Natural killer cell treated with Interleukin-12 subunit alpha and Interleukin-12 subunit beta and Interleukin-15 and Interleukin-18, amount 100 ng/mL, for 72 hours (primary cell): ENCODE data around the gene KRT5. TPM values are rescaled to one million over a fixed set of nuclear protein-coding genes. Genes with fewer than 3 reads are reported as not detected.

ENCODE experiments used
- ATAC-seq, 2 donors: fragments of 150-1000 bp; cut with Tn5 transposase in 1 of 2; sonication (Bioruptor Pico), chemical (Tn5 transposase) in 1 of 2; 2 replicates each; pipeline ENCODE4 v1.10.0; 2021
- DNase-seq: peaks from one replicate; pipeline ENCODE4 v3.0.0; 2022; ENCODE audit warnings: low spot score
- H3K27ac Mint-ChIP-seq, 2 donors: 1 replicate in 1 of 2; 2 replicates in 1 of 2; pipeline ENCODE4 v1.8.0; 2022; ENCODE audit warnings: mixed read lengths in 2 of 2, mild to moderate bottlenecking in 1 of 2, moderate library complexity in 1 of 2
- H3K27me3 Mint-ChIP-seq, 2 donors: 1 replicate in 1 of 2; 2 replicates in 1 of 2; pipeline ENCODE4 v1.8.0; 2022; ENCODE audit warnings: mixed read lengths in 2 of 2
- H3K36me3 Mint-ChIP-seq: one replicate; pipeline ENCODE4 v1.8.0; 2022; ENCODE audit warnings: mixed read lengths
- H3K4me1 Mint-ChIP-seq, 2 donors: 1 replicate in 1 of 2; 2 replicates in 1 of 2; pipeline ENCODE4 v1.8.0; 2022; ENCODE audit warnings: low read depth in 2 of 2, mixed read lengths in 2 of 2, mild to moderate bottlenecking in 1 of 2
- H3K4me3 Mint-ChIP-seq: one replicate; pipeline ENCODE4 v1.8.0; 2022; ENCODE audit warnings: mixed read lengths
- H3K9me3 Mint-ChIP-seq: 2 replicates; pipeline ENCODE4 v1.8.0; 2022; ENCODE audit warnings: mixed read lengths
- total RNA-seq, 2 donors: library from RNA; stranded (reverse); gene quantifications; one replicate each; pipeline ENCODE4 v1.2.3, GENCODE V29; 2022

KRT5 gene
- total RNA-seq, 2 donors from 2014 or later: not detected

DNA sequence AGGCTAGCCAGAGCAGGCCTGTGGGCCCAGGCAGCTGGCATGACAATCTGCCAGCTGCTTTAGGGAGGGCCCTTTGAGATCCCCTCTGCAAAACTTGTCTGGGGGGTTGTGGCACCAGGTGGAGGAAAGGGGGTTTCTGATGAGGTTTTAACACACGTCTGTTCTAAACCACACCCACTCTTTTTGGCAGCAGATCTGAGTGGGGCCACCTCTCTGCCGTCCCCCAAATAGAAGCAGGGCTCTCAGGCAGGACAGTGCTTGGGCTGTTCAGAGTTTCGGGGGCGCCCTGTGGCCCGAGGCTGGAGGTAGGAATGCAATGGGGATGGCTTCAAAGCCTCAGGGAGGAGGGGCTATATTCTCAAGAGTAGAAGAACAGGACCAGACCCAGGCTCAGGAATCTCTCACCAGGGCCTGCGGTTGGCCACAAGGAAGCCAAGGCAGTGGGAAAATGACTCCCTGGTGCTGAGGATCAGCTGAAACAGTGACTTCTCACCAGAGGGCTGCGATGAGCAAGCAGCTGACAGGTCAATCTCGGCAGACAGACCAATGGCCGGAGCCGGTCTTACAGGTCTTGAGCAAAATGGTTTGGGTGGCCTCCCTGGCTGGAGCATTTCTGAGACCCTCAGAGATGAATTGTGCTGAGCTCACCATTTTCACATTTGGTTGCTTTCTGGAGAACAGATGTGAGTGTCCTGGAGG, 1.5 kb upstream of the KRT5 start:
- DNase-seq: no peak
- Mint-ChIP-seq H3K27me3 (peaks cover 0 to 2% of the 10 kb centered on the region in 2 donors), H3K4me3 (no peak overlapping the region), H3K27ac (no peak overlapping the region), H3K36me3 (no peaks in the 10 kb centered on the region), H3K9me3 (no peaks in the 10 kb centered on the region), H3K4me1 (peaks cover 8 to 16% of the 10 kb centered on the region in 2 donors)
- no peak for ATAC-seq

DNA sequence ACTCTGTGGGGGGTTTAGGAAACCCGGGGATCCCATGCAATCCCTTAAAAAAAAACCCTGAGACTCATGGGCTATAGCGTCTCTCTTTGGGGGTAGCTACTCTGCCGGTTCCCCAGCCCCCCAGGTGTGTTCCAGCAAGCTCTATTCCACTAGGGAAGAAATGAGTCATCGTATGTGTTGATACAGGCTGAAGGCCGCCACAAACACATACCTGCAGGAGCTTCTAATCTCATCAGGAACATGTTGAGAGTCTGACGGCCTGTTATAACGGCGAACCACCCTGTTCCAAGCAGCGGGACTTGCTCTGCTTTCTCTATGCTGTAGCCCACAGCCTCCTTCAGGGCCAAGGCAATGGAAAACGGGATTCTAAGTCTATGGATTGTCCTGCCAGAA, 977 bp upstream of the KRT5 start:
- no peak for ATAC-seq
- Mint-ChIP-seq H3K4me3 (no peak overlapping the region), H3K4me1 (peaks cover 3 to 11% of the 10 kb centered on the region in 2 donors), H3K27me3 (peaks cover 0 to 2% of the 10 kb centered on the region in 2 donors), H3K27ac (no peak overlapping the region), H3K9me3 (no peaks in the 10 kb centered on the region), H3K36me3 (no peaks in the 10 kb centered on the region)
- DNase-seq: peak; percentile 22

DNA sequence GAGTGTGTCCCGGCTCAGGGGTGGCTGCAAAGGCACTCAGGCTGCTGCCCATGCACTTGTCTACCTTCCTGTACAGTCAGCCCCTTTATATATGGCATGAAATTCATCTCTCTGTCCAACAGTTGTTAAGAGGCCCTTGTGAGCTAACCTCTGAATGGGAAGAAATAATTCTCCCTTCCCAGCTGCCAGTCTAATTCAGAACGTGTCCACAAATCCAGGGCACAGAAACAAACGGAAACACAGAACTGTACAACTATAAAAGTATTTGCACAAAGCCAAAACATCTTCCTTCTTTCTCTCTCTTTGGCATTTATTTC, 849 bp downstream of the KRT5 start:
- no peak overlapping the region for H3K4me3 Mint-ChIP-seq

DNA sequence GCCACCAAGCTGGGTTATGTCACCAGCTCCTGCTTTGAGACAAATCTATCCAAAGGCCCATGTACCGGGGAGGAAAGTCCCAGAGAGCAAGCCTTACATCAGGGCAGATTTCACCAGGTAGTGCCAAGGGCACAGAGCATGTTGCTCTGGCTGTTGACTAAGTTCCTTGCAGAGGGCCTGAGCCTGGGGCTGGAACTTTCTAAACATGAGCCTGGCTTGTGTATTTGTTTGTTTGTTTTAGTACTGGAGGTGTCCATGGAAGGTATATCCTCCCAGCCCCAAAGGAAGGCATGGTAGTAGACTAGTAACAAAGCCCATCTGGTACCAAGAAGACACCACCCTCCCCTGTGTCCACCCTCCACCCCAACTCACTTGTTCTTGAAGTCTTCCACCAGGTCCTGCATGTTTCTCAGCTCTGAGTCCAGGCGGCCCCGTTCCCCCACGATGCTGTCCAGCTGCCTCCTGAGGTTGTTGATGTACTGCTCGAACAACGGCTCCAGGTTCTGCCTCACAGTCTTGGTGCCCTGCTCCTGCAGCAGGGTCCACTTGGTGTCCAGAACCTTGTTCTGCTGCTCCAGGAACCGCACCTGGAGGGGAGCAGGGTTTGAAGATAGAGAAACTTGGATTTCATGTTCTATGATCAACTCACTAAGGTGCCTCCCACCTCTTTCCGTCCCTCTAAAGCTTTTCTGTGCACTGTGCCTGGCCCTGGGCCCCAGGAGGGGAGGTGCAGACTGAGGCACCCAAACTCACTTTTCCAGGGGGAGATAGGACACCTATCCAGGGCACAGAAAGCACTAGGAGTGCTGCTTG, 1.4 kb downstream of the KRT5 start:
- DNase-seq (peak; percentile 16), ATAC-seq (no peak)
- H3K4me3 Mint-ChIP-seq: no peak overlapping the region
- peaks cover 0 to 2% of the 10 kb centered on the region in 2 donors for H3K27me3 Mint-ChIP-seq
- H3K9me3 Mint-ChIP-seq: no peaks in the 10 kb centered on the region
- H3K4me1 Mint-ChIP-seq: peaks cover 0 to 4% of the 10 kb centered on the region in 2 donors
- H3K36me3 Mint-ChIP-seq: no peaks in the 10 kb centered on the region
- H3K27ac Mint-ChIP-seq: no peak overlapping the region

More for the DNA sequence above, 849 bp downstream of the KRT5 start:
- ATAC-seq (no peak), DNase-seq (no peak)
- H3K27me3 Mint-ChIP-seq: peaks cover 0 to 2% of the 10 kb centered on the region in 2 donors
- no peaks in the 10 kb centered on the region for H3K36me3 Mint-ChIP-seq
- H3K9me3 Mint-ChIP-seq: no peaks in the 10 kb centered on the region
- peaks cover 0 to 4% of the 10 kb centered on the region in 2 donors for H3K4me1 Mint-ChIP-seq
- H3K27ac Mint-ChIP-seq: no peak overlapping the region

DNA sequence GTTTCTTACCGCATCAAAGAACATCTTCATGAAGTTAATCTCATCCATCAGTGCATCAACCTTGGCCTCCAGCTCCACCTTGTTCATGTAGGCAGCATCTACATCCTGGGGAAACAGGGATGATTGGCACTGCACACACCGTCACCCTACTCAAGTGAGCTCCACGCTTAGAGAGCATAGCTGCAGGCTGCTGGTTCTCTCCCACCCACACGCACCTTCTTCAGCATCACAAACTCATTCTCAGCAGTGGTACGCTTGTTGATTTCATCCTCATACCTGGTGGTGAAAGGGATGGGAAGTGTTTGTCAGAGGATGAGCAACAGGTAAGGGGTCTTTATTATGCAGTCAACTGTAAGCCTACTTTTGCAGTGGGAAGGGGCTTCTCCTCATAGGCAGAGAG, 2.3 kb downstream of the KRT5 start:
- H3K9me3 Mint-ChIP-seq: no peaks in the 10 kb centered on the region
- no peaks in the 10 kb centered on the region for H3K36me3 Mint-ChIP-seq
- ATAC-seq (no peak), DNase-seq (peak; percentile 25)
- peaks cover 0 to 4% of the 10 kb centered on the region in 2 donors for H3K4me1 Mint-ChIP-seq
- peaks cover 0 to 2% of the 10 kb centered on the region in 2 donors for H3K27me3 Mint-ChIP-seq
- no peak overlapping the region for H3K4me3 Mint-ChIP-seq
- H3K27ac Mint-ChIP-seq: no peak overlapping the region

DNA sequence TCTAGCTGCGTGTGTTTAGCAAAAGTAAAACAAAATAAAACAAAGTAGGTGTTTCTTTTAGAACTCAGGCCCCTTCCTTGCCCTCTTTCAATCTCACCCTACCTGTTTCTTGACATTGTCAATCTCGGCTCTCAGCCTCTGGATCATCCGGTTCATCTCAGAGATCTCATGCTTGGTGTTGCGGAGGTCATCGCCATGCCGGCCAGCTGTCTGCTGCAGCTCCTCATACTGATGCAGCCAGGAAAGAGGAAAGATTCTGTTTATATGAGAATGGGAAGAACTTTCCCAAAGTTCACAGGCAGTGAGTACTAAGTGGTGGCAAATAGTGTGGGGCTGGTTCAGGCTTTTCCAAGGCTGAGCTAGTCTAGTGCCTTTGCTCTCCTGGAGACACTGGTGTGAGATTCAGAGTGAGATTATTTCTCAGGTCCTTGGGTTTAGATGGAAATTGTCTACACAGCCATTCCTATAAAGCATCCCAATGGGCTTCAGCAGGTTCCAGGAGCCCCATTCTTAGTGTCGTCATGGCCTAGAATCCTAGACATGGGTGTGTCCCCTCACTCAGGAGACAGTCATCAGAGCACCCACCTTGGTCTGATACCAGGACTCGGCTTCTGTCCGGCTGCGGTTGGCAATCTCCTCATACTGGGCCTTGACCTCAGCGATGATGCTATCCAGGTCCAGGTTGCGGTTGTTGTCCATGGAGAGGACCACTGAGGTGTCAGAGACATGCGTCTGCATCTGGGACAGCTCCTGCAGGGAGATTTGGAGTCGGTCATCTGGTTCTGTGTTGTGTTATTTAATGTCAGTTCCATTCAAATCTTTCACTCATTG, 3.0 kb downstream of the KRT5 start:
- ATAC-seq (no peak), DNase-seq (peak; percentile 50)
- Mint-ChIP-seq H3K36me3 (no peaks in the 10 kb centered on the region), H3K27me3 (peaks cover 2 to 4% of the 10 kb centered on the region in 2 donors), H3K27ac (no peak overlapping the region), H3K9me3 (no peaks in the 10 kb centered on the region), H3K4me3 (no peak overlapping the region), H3K4me1 (peaks cover 0 to 4% of the 10 kb centered on the region in 2 donors)

DNA sequence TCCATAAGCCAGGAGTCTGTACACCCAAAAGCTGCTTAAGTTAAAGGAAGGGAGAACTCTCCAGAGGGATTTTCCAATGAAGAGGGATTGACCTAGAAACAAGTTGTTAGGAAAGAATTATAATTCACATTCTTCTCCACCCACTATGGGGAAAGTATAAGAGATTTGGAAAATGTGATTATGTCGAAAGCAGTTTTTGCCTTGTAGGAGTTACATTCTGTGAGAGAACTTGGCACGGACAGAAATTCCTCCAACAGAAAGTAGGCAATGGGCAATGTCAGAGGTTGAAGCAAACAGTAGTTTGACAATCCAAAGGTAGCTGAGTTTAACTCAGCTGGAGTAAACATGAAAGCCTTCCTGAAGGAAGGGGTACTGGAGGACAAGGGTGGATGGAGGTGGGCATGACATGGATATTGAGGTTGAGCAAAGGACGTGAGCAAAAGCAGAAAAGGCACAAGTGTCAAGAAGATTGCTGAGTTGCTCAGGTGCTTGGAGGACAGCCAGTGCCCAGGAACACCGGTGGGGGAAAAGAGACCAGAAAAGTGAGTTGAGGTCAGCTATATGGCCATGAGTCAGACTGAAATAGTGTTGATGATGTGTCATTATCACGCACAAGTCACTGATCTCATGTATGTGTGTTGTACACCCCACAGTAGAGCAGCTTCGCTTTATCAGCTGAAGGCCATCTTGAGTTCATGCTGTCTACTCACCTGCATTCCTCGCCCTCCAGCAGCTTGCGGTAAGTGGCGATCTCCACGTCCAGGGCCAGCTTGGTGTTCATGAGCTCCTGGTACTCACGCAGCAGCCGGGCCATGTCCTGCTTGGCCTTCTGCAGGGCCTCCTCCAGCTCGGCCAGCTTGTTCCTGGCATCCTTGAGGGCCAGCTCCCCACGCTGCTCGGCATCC, 4.0 kb downstream of the KRT5 start:
- DNase-seq: peak; percentile 31
- H3K9me3 Mint-ChIP-seq: no peaks in the 10 kb centered on the region
- peaks cover 4% of the 10 kb centered on the region for H3K36me3 Mint-ChIP-seq
- no peak for ATAC-seq
- peaks cover 0 to 4% of the 10 kb centered on the region in 2 donors for H3K4me1 Mint-ChIP-seq
- no peak overlapping the region for H3K4me3 Mint-ChIP-seq
- no peak overlapping the region for H3K27ac Mint-ChIP-seq
- H3K27me3 Mint-ChIP-seq: peaks cover 0 to 4% of the 10 kb centered on the region in 2 donors

DNA sequence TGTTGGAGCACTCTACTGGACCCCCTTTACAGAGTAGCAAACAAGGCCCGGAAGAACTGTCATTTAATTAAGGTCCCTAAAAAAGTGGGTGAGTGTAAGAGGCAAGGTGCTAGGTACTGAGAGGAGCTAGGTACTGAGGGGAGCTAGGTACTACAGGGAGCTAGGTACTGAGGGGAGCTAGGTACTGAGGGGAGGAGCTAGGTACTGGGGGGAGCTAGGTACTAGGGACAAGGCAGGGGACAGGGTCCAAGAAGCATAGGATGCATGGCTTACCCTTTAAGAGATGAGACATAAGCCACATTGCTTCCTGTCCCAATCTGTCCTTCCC, 4.9 kb downstream of the KRT5 start:
- peaks cover 0 to 4% of the 10 kb centered on the region in 2 donors for H3K4me1 Mint-ChIP-seq
- H3K27ac Mint-ChIP-seq: no peak overlapping the region
- no peak overlapping the region for H3K4me3 Mint-ChIP-seq
- peaks cover 0 to 4% of the 10 kb centered on the region in 2 donors for H3K27me3 Mint-ChIP-seq
- ATAC-seq (no peak), DNase-seq (no peak)
- H3K9me3 Mint-ChIP-seq: no peaks in the 10 kb centered on the region
- H3K36me3 Mint-ChIP-seq: peaks cover 5% of the 10 kb centered on the region

DNA sequence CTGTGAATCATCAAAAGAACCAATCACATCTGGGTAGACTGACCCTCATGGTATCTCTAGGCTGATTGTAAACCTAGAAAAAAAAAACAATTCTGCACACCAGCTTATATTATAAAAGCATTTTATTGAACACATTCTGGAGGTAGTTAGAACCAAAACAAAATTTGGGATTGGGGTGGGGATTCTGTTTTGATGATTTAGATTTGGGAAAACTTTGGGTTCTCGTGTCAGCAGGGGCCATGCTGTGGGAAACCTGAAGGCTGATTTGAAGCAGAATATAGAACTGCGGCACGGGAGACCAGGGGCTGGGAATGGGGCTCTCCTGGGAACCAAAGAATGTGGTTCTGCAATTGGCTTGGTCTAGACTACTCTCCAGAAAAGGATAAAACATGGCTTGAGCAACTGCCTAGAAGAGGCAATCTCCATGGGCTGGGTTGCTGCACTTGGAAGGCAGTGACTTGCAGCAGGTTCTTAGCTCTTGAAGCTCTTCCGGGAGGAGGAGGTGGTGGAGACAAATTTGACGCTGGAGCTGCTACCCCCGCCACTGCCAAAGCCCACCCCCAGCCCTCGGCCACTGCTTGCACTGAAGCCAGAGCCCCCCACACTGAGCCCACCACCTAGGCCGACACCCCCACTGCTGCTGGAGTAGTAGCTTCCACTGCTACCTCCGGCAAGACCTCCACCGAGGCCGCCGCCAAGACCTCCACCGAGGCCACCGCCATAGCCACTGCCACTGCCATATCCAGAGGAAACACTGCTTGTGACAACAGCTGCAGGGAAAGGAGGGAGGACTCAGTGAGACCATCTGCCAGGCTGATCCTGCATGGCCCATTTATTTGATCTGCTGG, 5.5 kb downstream of the KRT5 start:
- H3K27ac Mint-ChIP-seq: no peak overlapping the region
- H3K27me3 Mint-ChIP-seq: peaks cover 2 to 4% of the 10 kb centered on the region in 2 donors
- DNase-seq: peak; percentile 31
- H3K4me1 Mint-ChIP-seq: peaks cover 0 to 4% of the 10 kb centered on the region in 2 donors
- H3K4me3 Mint-ChIP-seq: no peak overlapping the region
- peaks cover 5% of the 10 kb centered on the region for H3K36me3 Mint-ChIP-seq
- H3K9me3 Mint-ChIP-seq: no peaks in the 10 kb centered on the region
- ATAC-seq: no peak

DNA sequence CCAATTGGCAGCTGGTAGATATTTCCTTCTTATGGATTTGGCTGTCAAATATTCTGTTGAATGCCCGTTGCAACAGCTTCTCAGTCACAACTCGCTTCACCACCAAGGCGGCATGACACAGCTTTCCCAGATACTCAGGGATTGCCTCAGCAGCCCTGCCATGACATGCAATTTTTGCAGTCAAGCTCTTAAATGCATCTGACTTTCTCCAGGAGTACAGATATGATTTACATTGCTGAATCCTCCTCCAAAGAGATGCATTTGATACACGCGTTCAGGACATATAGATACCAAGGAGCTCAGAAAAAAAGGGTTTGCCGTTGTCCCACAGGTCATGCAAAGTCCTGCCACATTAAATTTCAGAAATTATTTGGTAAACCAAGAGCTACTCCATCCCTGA, 6.5 kb downstream of the KRT5 start:
- Mint-ChIP-seq H3K9me3 (no peaks in the 10 kb centered on the region), H3K27me3 (peaks cover 2 to 4% of the 10 kb centered on the region in 2 donors), H3K4me1 (peaks cover 0 to 4% of the 10 kb centered on the region in 2 donors), H3K4me3 (no peak overlapping the region), H3K27ac (no peak overlapping the region), H3K36me3 (peaks cover 5% of the 10 kb centered on the region)
- ATAC-seq: no peak
- no peak for DNase-seq

DNA sequence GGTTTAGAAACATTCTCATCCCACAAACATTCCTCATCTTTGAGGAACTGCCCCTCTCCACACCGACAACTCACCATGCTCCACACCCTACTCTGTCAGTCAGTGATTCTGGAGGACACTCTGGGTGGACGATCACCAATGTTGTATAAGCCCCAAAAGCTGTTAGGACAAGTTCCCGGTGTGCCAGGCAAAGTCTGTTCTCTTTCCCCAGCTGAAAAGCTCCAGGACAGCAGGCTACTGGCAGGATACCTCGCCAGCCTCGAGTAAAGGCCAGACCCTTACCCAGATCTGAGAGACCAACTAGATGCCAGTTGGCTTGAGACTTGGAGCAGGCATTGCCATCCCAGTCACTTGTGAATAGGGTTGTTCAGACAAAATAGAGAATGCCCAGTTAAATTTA, 12.0 kb downstream of the KRT5 start:
- ATAC-seq (no peak), DNase-seq (no peak)
- peaks cover 13 to 14% of the 10 kb centered on the region in 2 donors for H3K4me1 Mint-ChIP-seq
- peaks cover 5% of the 10 kb centered on the region for H3K36me3 Mint-ChIP-seq
- H3K9me3 Mint-ChIP-seq: no peaks in the 10 kb centered on the region
- H3K27ac Mint-ChIP-seq: no peak overlapping the region
- H3K4me3 Mint-ChIP-seq: no peak overlapping the region
- peaks cover 4 to 18% of the 10 kb centered on the region in 2 donors for H3K27me3 Mint-ChIP-seq

DNA sequence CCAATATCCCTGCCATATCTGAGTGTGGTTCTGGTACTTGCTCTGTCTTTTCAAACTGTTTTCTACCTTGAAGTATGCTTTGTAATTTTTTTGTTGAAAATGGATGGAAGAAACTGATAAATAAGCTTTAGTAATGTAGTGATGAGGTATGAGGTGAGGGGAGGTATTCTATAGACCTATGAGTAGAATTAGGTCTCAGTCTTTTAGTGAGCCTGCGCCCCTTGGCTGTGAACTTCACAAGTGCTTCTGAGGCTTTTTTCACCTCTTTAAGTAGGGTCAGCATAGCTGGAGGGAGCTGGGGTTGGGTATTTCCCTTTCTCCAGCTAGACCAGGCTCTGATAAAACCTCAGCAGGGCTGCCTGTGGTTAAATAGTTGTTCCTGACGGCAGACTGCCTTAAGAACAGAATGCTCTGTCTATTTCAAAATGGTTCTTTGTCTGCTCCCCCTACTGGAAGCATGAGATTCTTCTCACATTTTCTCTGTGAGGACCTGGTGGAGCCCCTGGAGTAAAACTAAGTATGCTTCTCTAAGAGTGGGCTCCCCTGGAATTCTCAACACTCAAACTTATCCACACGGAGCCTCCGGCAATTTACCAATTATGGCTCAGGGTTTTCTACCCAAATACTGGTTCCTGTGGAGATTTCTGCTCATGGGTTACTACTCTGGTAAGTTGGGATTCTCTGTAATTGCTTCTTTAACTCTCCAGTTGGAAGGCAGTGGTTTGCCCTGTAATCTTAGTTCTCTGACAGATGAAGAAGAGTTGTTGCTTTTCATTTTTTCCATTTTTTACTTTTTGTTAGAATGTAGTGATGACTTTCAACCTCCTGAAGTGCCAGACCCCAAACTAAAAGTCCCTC, 13.1 kb downstream of the KRT5 start:
- H3K36me3 Mint-ChIP-seq: peaks cover 5% of the 10 kb centered on the region
- no peak overlapping the region for H3K27ac Mint-ChIP-seq
- peaks cover 7 to 15% of the 10 kb centered on the region in 2 donors for H3K27me3 Mint-ChIP-seq
- peak in 1 of 2 donors; percentile 67 for ATAC-seq
- H3K9me3 Mint-ChIP-seq: no peaks in the 10 kb centered on the region
- DNase-seq: no peak
- peaks cover 13 to 14% of the 10 kb centered on the region in 2 donors for H3K4me1 Mint-ChIP-seq
- H3K4me3 Mint-ChIP-seq: no peak overlapping the region
